Body of pancreas (tissue), 4 donors: ENCODE results near the gene LRRC37A3. TPM values are rescaled to one million over a fixed set of nuclear protein-coding genes. Genes with fewer than 3 reads are reported as not detected.
"Not testable (repeated sequence)": the region's sequence is repeated elsewhere in the genome, so short reads cannot be mapped to it uniquely, and the experiment has no call there.

Source experiments
- ATAC-seq: fragments of 150-250 bp; one replicate; pipeline ENCODE4 v1.9.1; 2016
- DNase-seq, 4 donors: peaks; one replicate each; pipeline ENCODE4 v3.0.0-alpha.2; 2019
- H3K27ac ChIP-seq, 4 donors: fragments of 200-600 bp; sonication (generic); 1 replicate in 3 of 4; 2 replicates in 1 of 4; pipeline versions ENCODE4 v1.5.1 to v1.6.1; 2016 to 2019; ENCODE audit warnings: mild to moderate bottlenecking in 1 of 4, mixed read lengths in 1 of 4, moderate library complexity in 1 of 4
- H3K27me3 ChIP-seq, 2 donors: fragments of 200-600 bp; sonication (generic); one replicate each; pipeline ENCODE4 v1.6.0; 2016; ENCODE audit warnings: mild to moderate bottlenecking in 1 of 2
- H3K36me3 ChIP-seq, 2 donors: fragments of 200-600 bp; sonication (generic); replicated peaks in 1 of 2; 2 replicates each; pipeline ENCODE4 v1.5.1; 2016; ENCODE audit warnings: low read depth in 2 of 2; ENCODE audit not compliant: insufficient read depth in 1 of 2
- H3K4me1 ChIP-seq: fragments of 200-600 bp; sonication (generic); one replicate; pipeline ENCODE4 v1.6.0; 2016
- H3K4me3 ChIP-seq, 2 donors: fragments of 200-600 bp; sonication (generic); 1 replicate in 1 of 2; 2 replicates in 1 of 2; pipeline ENCODE4 v1.5.1; 2016 to 2019
- H3K9me3 ChIP-seq, 3 donors: fragments of 200-600 bp; sonication (generic); 1 replicate in 2 of 3; 2 replicates in 1 of 3; pipeline ENCODE4 v1.5.1; 2016
- CTCF ChIP-seq, 7 experiments: fragments of 450-650 bp in 4 of 7; fragments of 200-600 bp in 3 of 7; sonication (generic) in 3 of 7; IDR thresholded peaks; one replicate each; pipeline ENCODE4 v1.5.1; 2016 to 2019; ENCODE audit warnings: antibody characterized with exemption in 7 of 7
- POLR2A ChIP-seq, 3 donors: fragments of 450-650 bp; IDR thresholded peaks; one replicate each; pipeline ENCODE4 v1.6.1; 2016; ENCODE audit warnings: antibody characterized with exemption in 3 of 3, mild to moderate bottlenecking in 2 of 3
- WGBS, 2 donors: methylation state at CpG; one replicate each; pipeline ENCODE4 v1.1.5; 2017; 5-methylcytosine and 5-hydroxymethylcytosine counted together
- intact Hi-C: fragments of 100-400 bp; cut with DNase I; formaldehyde crosslinking; loops from one replicate; pipeline ENCODE4 v1.15.1; 2023
- total RNA-seq, 2 donors: library from RNA; depleted of rRNA; stranded (reverse); fragments of >200 nt; gene quantifications; one replicate each; pipeline ENCODE4 v1.1.0, GENCODE V29; 2016

LRRC37A3 gene
- total RNA-seq, 2 donors from 2014 or later: 2.6 to 6.0 TPM

- ATAC-seq (no peak), DNase-seq (no peak)
- Histone ChIP-seq H3K4me1 (no peaks in the 10 kb centered on the region), H3K9me3 (no peaks in the 10 kb centered on the region), H3K27ac (no peak overlapping the region), H3K27me3 (no peaks in the 10 kb centered on the region), H3K4me3 (no peak overlapping the region), H3K36me3 (no peaks in the 10 kb centered on the region)
- WGBS, 2 donors: 76 to 91% methylated on average over 7 to 10 of the region's 10 CpGs
- TF ChIP-seq CTCF (IDR thresholded peaks at IDR 0.05) (no peak), POLR2A (IDR thresholded peaks at IDR 0.05) (no peak)
- intact Hi-C loops: no loop called here
Measured at GRCh38 chr17:64936117-64936516, 16.8 kb upstream of the LRRC37A3 start.

- ATAC-seq, H3K4me3 ChIP-seq, intact Hi-C loops, H3K9me3 ChIP-seq, DNase-seq, H3K27me3 ChIP-seq, H3K27ac ChIP-seq, H3K4me1 ChIP-seq, H3K36me3 ChIP-seq: not testable (repeated sequence)
- 89 to 94% methylated on average over 4 to 6 of the region's 6 CpGs for WGBS, 2 donors
Measured at GRCh38 chr17:64934284-64934778, 15.1 kb upstream of the LRRC37A3 start.

GRCh38 chr17:64932850-64933249, 13.6 kb upstream of the LRRC37A3 start:
- H3K27me3 ChIP-seq, H3K4me1 ChIP-seq, H3K27ac ChIP-seq, H3K9me3 ChIP-seq, H3K36me3 ChIP-seq, intact Hi-C loops, ATAC-seq, DNase-seq, H3K4me3 ChIP-seq: not testable (repeated sequence)
- 53 to 56% methylated on average over 3 of the region's 3 CpGs for WGBS, 2 donors

- intact Hi-C loops, DNase-seq, ATAC-seq, H3K4me3 ChIP-seq, H3K9me3 ChIP-seq, H3K4me1 ChIP-seq, H3K36me3 ChIP-seq, H3K27me3 ChIP-seq, H3K27ac ChIP-seq: not testable (repeated sequence)
- 63 to 66% methylated on average over 7 of the region's 7 CpGs for WGBS, 2 donors
Measured at GRCh38 chr17:64930374-64930773, 11.1 kb upstream of the LRRC37A3 start.

GRCh38 chr17:64929419-64930209, 10.3 kb upstream of the LRRC37A3 start:
- DNase-seq, H3K27me3 ChIP-seq, H3K4me1 ChIP-seq, H3K4me3 ChIP-seq, H3K36me3 ChIP-seq, H3K9me3 ChIP-seq, ATAC-seq, H3K27ac ChIP-seq, intact Hi-C loops: not testable (repeated sequence)
- 81 to 83% methylated on average over 4 to 5 of the region's 6 CpGs for WGBS, 2 donors

- H3K27me3 ChIP-seq, H3K9me3 ChIP-seq, H3K36me3 ChIP-seq, ATAC-seq, H3K27ac ChIP-seq, H3K4me3 ChIP-seq, intact Hi-C loops, H3K4me1 ChIP-seq, DNase-seq: not testable (repeated sequence)
- WGBS, 2 donors: 53 to 55% methylated on average over 3 of the region's 3 CpGs
Measured at GRCh38 chr17:64928701-64929100, 9.4 kb upstream of the LRRC37A3 start.

- H3K9me3 ChIP-seq, H3K4me1 ChIP-seq, H3K4me3 ChIP-seq, intact Hi-C loops, H3K27me3 ChIP-seq, H3K36me3 ChIP-seq: not testable (repeated sequence)
- WGBS, 2 donors: 0% methylated on average over 2 of the region's 2 CpGs
- peak; percentile 94 for ATAC-seq
- peak; percentile 48 to 77 (median 64) for DNase-seq
- peak overlapping the region in 2 of 4 donors; percentile 42 to 67 for H3K27ac ChIP-seq
- peak in 6 of 7 experiments; percentile 50 to 93 (median 80) for TF ChIP-seq CTCF (IDR thresholded peaks at IDR 0.05)
Measured at GRCh38 chr17:64927444-64927843, 8.2 kb upstream of the LRRC37A3 start.

- H3K9me3 ChIP-seq, intact Hi-C loops, H3K4me3 ChIP-seq, H3K36me3 ChIP-seq, ATAC-seq, DNase-seq, H3K27me3 ChIP-seq, H3K4me1 ChIP-seq: not testable (repeated sequence)
- peak overlapping the region in 1 of 4 donors; percentile 17 for H3K27ac ChIP-seq
- 77 to 92% methylated on average over 4 of the region's 4 CpGs for WGBS, 2 donors
Measured at GRCh38 chr17:64926430-64926829, 7.2 kb upstream of the LRRC37A3 start.

- DNase-seq, intact Hi-C loops: not testable (repeated sequence)
- WGBS, 2 donors: 44 to 61% methylated on average over 4 of the region's 4 CpGs
Measured at GRCh38 chr17:64925244-64925643, 6.0 kb upstream of the LRRC37A3 start.

GRCh38 chr17:64923051-64923568, 3.8 kb upstream of the LRRC37A3 start:
- H3K4me3 ChIP-seq, H3K9me3 ChIP-seq, DNase-seq, H3K36me3 ChIP-seq, H3K27me3 ChIP-seq, H3K4me1 ChIP-seq, H3K27ac ChIP-seq, intact Hi-C loops, ATAC-seq: not testable (repeated sequence)
- 67 to 74% methylated on average over 6 of the region's 6 CpGs for WGBS, 2 donors

More at GRCh38 chr17:64925244-64925643, 6.0 kb upstream of the LRRC37A3 start:
- not testable (repeated sequence) for H3K9me3 ChIP-seq, H3K27me3 ChIP-seq, H3K36me3 ChIP-seq, H3K4me1 ChIP-seq, H3K27ac ChIP-seq, H3K4me3 ChIP-seq, ATAC-seq
